Endothelial cell of umbilical vein (primary cell): ENCODE results near the gene PSAPL1. TPM values are rescaled to one million over a fixed set of nuclear protein-coding genes. Genes with fewer than 3 reads are reported as not detected.

Experiments
- BruUV-seq: library from RNA; stranded (reverse); fragments of 400-500 nt; replicated peaks from 2 replicates; lab custom pipeline; 2021; lab: Mats Ljungman, UMichigan
- CTCF ChIA-PET: fragments of 300-600, 350-600 bp; sonication (Branson Sonifier 250); formaldehyde crosslinking; loops from one replicate; lab custom pipeline; 2021; ENCODE audit warnings: antibody characterized with exemption, inconsistent platforms; lab: Charles Lee
- POLR2A ChIA-PET: fragments of 300-600, 350-600 bp; sonication (Branson Sonifier 250); formaldehyde crosslinking; loops from one replicate; lab custom pipeline; 2021; ENCODE audit warnings: antibody characterized with exemption, inconsistent platforms; lab: Charles Lee
- DNase-seq: peaks from one replicate; pipeline ENCODE4 v3.0.0-alpha.2; 2011; ENCODE audit warnings: low read depth, low spot score
- FAIRE-seq: peaks from 2 replicates; lab custom pipeline; 2011; peaks lifted over from hg19 to GRCh38; lab: Jason Lieb, UNC
- H2AFZ ChIP-seq: 2 replicates; pipeline ENCODE4 v1.6.0; 2012; ENCODE audit warnings: low read depth, low read length, control low read depth, inconsistent platforms
- H3K27ac ChIP-seq: 2 replicates; pipeline ENCODE4 v1.5.1; 2011; ENCODE audit warnings: low read depth, mild to moderate bottlenecking, control low read depth, low read length, moderate library complexity; ENCODE audit not compliant: insufficient read depth
- H3K27me3 ChIP-seq, 2 experiments: 2 replicates each; pipeline versions ENCODE4 v1.6.0 to v1.6.1; 2011; ENCODE audit warnings: low read length in 2 of 2, mixed read lengths in 1 of 2; ENCODE audit not compliant: control insufficient read depth in 2 of 2, insufficient read depth in 2 of 2
- H3K36me3 ChIP-seq, 2 experiments: 2 replicates in 1 of 2; 3 replicates in 1 of 2; pipeline ENCODE4 v1.5.1; 2011; ENCODE audit warnings: low read length in 2 of 2, mild to moderate bottlenecking in 1 of 2, moderate library complexity in 1 of 2; ENCODE audit not compliant: control insufficient read depth in 2 of 2, insufficient read depth in 2 of 2; ENCODE audit errors: extremely low read depth in 1 of 2
- H3K4me1 ChIP-seq: 3 replicates; pipeline ENCODE4 v1.5.1; 2011; ENCODE audit warnings: mild to moderate bottlenecking, low read length; ENCODE audit not compliant: control insufficient read depth, insufficient read depth; ENCODE audit errors: extremely low read depth
- H3K4me2 ChIP-seq: 2 replicates; pipeline ENCODE4 v1.6.1; 2011; ENCODE audit warnings: low read length, control low read depth, mixed read lengths; ENCODE audit not compliant: insufficient read depth
- H3K4me3 ChIP-seq, 3 experiments: fragments of 200-600 bp in 1 of 3; sonication (generic), shearing (Covaris generic) in 1 of 3; replicated peaks in 1 of 3; 2 replicates each; pipeline ENCODE4 v1.5.1; 2011 to 2016; ENCODE audit warnings: control low read depth in 3 of 3, low read length in 3 of 3, mild to moderate bottlenecking in 2 of 3, inconsistent platforms in 1 of 3, low read depth in 1 of 3, moderate library complexity in 1 of 3; ENCODE audit not compliant: insufficient read depth in 1 of 3
- H3K79me2 ChIP-seq: 2 replicates; pipeline ENCODE4 v1.6.0; 2012; ENCODE audit warnings: low read length, inconsistent platforms; ENCODE audit not compliant: control insufficient read depth, insufficient read depth
- H3K9ac ChIP-seq: replicated peaks from 2 replicates; pipeline ENCODE3; 2011; ENCODE audit warnings: low read length, control low read depth; ENCODE audit not compliant: insufficient read depth; ENCODE audit errors: extremely low read depth
- H3K9me1 ChIP-seq: replicated peaks from 3 replicates; pipeline ENCODE4 v1.6.0; 2011; ENCODE audit warnings: mild to moderate bottlenecking, low read length; ENCODE audit not compliant: control insufficient read depth, insufficient read depth; ENCODE audit errors: extremely low read depth
- H3K9me3 ChIP-seq: replicated peaks from 2 replicates; pipeline ENCODE4 v1.5.1; 2012; ENCODE audit warnings: low read length, inconsistent platforms; ENCODE audit not compliant: control insufficient read depth, insufficient read depth
- H4K20me1 ChIP-seq: replicated peaks from 2 replicates; pipeline ENCODE3; 2011; ENCODE audit warnings: mild to moderate bottlenecking, low read length; ENCODE audit not compliant: control insufficient read depth, insufficient read depth; ENCODE audit errors: extremely low read depth
- FOS ChIP-seq: IDR thresholded peaks from 2 replicates; pipeline ENCODE4 v1.6.1; 2011; ENCODE audit warnings: mild to moderate bottlenecking, low read length, moderate library complexity, borderline replicate concordance; ENCODE audit not compliant: insufficient read depth
- dilution Hi-C: fragments of 300-500 bp; cut with MboI; formaldehyde crosslinking; loops from one replicate; pipeline ENCODE4 v1.15.0; 2019; ENCODE audit warnings: low sequenced_read_pairs; ENCODE audit not compliant: extremely low pct_ligation_motif_present
- intact Hi-C: fragments of 100-400 bp; cut with micrococcal nuclease; formaldehyde crosslinking; loops from one replicate; pipeline ENCODE4 v1.10.0; 2022
- polyA plus RNA-seq, 4 experiments: library from polyadenylated mRNA; depleted of rRNA in 3 of 4; stranded (reverse) in 3 of 4; unstranded in 1 of 4; fragments of >200 nt; gene quantifications; 2 replicates each; pipeline versions ENCODE4 v1.2.1 to v1.2.3, GENCODE V29; 2011 to 2012; ENCODE audit warnings: missing spikeins in 1 of 4
- total RNA-seq: library from RNA; stranded (reverse); gene quantifications from 2 replicates; pipeline ENCODE4 v1.2.3, GENCODE V29; 2021

Gene PSAPL1
- total and polyA plus RNA-seq, 2 donors (not counting 3 experiments of a cell fraction or from before 2014, with no cell fraction given): not detected

DNA sequence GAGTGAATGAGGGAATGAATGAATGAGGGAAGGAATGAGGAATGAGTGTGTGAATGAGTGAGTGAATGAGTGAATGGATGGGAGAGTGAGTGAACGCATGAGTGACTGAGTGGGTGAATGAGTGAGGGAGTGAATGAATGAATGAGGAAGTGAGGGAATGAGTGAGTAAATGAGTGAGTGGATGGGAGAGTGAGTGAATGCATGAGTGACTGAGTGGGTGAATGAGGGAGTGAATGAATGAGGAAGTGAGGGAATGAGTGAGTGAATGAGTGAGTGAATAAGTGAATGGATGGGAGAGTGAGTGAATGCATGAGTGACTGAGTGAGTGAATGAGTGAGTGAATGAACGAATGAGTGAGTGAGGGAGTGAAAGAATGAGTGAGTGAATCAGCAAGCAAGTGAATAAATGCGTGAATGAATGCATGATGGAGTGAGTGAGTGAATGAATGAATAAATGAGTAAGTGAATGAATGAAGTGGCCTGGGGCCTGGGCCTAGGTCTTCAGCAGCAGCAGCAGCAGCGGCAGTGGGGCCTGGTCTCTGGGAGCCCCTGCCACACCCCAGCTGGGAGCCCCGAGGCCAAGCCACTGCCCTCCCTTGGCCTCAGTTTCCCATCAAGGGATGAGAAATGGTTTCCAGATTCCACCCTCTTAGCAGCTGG is 16.2 kb upstream of the PSAPL1 start:
- no peak overlapping the region for H3K4me3 ChIP-seq
- H3K9me3 ChIP-seq: peaks cover 1% of the 10 kb centered on the region
- no peaks in the 10 kb centered on the region for H3K4me1 ChIP-seq
- H3K27ac ChIP-seq: no peak overlapping the region
- no peak for TF ChIP-seq FOS
- H3K9ac ChIP-seq: no peak overlapping the region
- POLR2A ChIA-PET: no interaction called here
- FAIRE-seq (no peak), DNase-seq (no peak)
- CTCF ChIA-PET: no interaction called here
- H3K27me3 ChIP-seq: no peaks in the 10 kb centered on the region
- no peaks in the 10 kb centered on the region for H4K20me1 ChIP-seq
- H3K4me2 ChIP-seq: no peak overlapping the region
- dilution Hi-C loops: no loop called here
- no TSS peak for BruUV-seq
- H3K36me3 ChIP-seq: no peaks in the 10 kb centered on the region
- no peak overlapping the region for H2AFZ ChIP-seq
- intact Hi-C loops: no loop called here
- no peaks in the 10 kb centered on the region for H3K79me2 ChIP-seq
- no peaks in the 10 kb centered on the region for H3K9me1 ChIP-seq

DNA sequence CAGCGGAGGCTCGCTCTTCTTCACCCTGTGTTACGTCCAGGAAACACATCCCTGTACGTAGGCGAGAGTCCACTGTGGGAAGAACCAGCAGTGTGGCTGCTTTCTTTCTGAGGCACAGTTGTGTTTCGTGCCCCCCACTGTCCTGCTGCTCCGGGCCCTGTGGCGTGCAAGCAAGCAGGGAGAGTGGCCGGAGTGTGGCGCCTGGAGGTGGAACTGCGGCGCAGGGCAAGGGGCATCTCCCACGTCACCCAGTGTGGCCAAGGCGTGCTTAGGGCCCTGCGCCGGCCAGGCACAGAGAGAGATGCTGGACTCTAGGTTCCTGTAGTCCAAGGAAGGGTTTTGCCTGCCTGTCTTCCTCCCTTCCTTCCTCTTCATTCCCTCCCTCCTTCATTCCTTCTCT is 13.3 kb upstream of the PSAPL1 start:
- intact Hi-C loops (no loop called here), dilution Hi-C loops (no loop called here)
- BruUV-seq: no TSS peak
- CTCF ChIA-PET: no interaction called here
- Histone ChIP-seq H3K27me3 (no peaks in the 10 kb centered on the region), H3K9me1 (no peaks in the 10 kb centered on the region), H3K27ac (no peak overlapping the region), H3K4me3 (no peak overlapping the region), H3K4me1 (no peaks in the 10 kb centered on the region), H3K9ac (no peak overlapping the region), H3K9me3 (peaks cover 1% of the 10 kb centered on the region), H3K79me2 (no peaks in the 10 kb centered on the region), H2AFZ (no peak overlapping the region), H4K20me1 (no peaks in the 10 kb centered on the region), H3K4me2 (no peak overlapping the region), H3K36me3 (no peaks in the 10 kb centered on the region)
- FAIRE-seq: no peak
- TF ChIP-seq FOS: no peak
- POLR2A ChIA-PET: no interaction called here
- DNase-seq: no peak
